Keratinocyte (primary cell): ENCODE data around the gene PDHA1. TPM values are rescaled to one million over a fixed set of nuclear protein-coding genes. Genes with fewer than 3 reads are reported as not detected.

Experiments used
- DNase-seq: peaks from one replicate; pipeline ENCODE4 v3.0.0-alpha.2; 2011; ENCODE audit warnings: low read depth, missing footprints, low spot score
- FAIRE-seq: peaks from 2 replicates; lab custom pipeline; 2011; peaks lifted over from hg19 to GRCh38; lab: Jason Lieb, UNC
- H2AFZ ChIP-seq: 2 replicates; pipeline ENCODE4 v1.6.0; 2012; ENCODE audit warnings: low read length, control low read depth, inconsistent platforms; ENCODE audit not compliant: control insufficient read depth
- H3K27ac ChIP-seq: 2 replicates; pipeline ENCODE4 v1.5.1; 2011; ENCODE audit warnings: low read length; ENCODE audit not compliant: control insufficient read depth, insufficient read depth
- H3K27me3 ChIP-seq: 3 replicates; pipeline ENCODE4 v1.6.0; 2011; ENCODE audit warnings: low read length; ENCODE audit not compliant: control insufficient read depth, insufficient read depth; ENCODE audit errors: extremely low read depth
- H3K36me3 ChIP-seq, 2 experiments: 2 replicates in 1 of 2; 3 replicates in 1 of 2; pipeline ENCODE4 v1.5.1; 2011; ENCODE audit warnings: low read length in 2 of 2, mild to moderate bottlenecking in 1 of 2; ENCODE audit not compliant: control insufficient read depth in 2 of 2, insufficient read depth in 2 of 2; ENCODE audit errors: extremely low read depth in 1 of 2
- H3K4me1 ChIP-seq: 3 replicates; pipeline ENCODE4 v1.5.1; 2011; ENCODE audit warnings: low read length; ENCODE audit not compliant: control insufficient read depth, insufficient read depth; ENCODE audit errors: extremely low read depth
- H3K4me2 ChIP-seq: 3 replicates; pipeline ENCODE4 v1.6.0; 2011; ENCODE audit warnings: low read depth, low read length; ENCODE audit not compliant: control insufficient read depth, insufficient read depth; ENCODE audit errors: extremely low read depth
- H3K4me3 ChIP-seq, 3 experiments: fragments of 200-600 bp in 1 of 3; sonication (generic) in 1 of 3; 2 replicates in 2 of 3; 3 replicates in 1 of 3; pipeline ENCODE4 v1.5.1; 2011 to 2016; ENCODE audit warnings: low read length in 3 of 3, mild to moderate bottlenecking in 3 of 3, control low read depth in 2 of 3, inconsistent platforms in 1 of 3, low read depth in 1 of 3, mixed read lengths in 1 of 3, mixed run types in 1 of 3, moderate library complexity in 1 of 3; ENCODE audit not compliant: control insufficient read depth in 2 of 3, insufficient read depth in 2 of 3; ENCODE audit errors: extremely low read depth in 1 of 3
- H3K79me2 ChIP-seq: 2 replicates; pipeline ENCODE4 v1.6.0; 2012; ENCODE audit warnings: low read length; ENCODE audit not compliant: control insufficient read depth, insufficient read depth
- H3K9ac ChIP-seq: 3 replicates; pipeline ENCODE4 v1.6.0; 2011; ENCODE audit warnings: low read length; ENCODE audit not compliant: control insufficient read depth, insufficient read depth; ENCODE audit errors: extremely low read depth
- H3K9me1 ChIP-seq: 3 replicates; pipeline ENCODE4 v1.6.0; 2011; ENCODE audit warnings: low read length; ENCODE audit not compliant: control insufficient read depth, insufficient read depth; ENCODE audit errors: extremely low read depth
- H3K9me3 ChIP-seq: 2 replicates; pipeline ENCODE4 v1.5.1; 2012; ENCODE audit warnings: low read depth, low read length; ENCODE audit not compliant: control insufficient read depth
- H4K20me1 ChIP-seq: 3 replicates; pipeline ENCODE4 v1.6.0; 2011; ENCODE audit warnings: low read length; ENCODE audit not compliant: control insufficient read depth, insufficient read depth; ENCODE audit errors: extremely low read depth
- CTCF ChIP-seq, 3 experiments: IDR thresholded peaks in 1 of 3; conservative IDR thresholded peaks in 1 of 3; optimal IDR thresholded peaks in 1 of 3; 2 replicates in 2 of 3; 3 replicates in 1 of 3; pipeline versions ENCODE3 to v1.5.1; 2011; ENCODE audit warnings: low read length in 3 of 3, mild to moderate bottlenecking in 3 of 3, moderate library complexity in 2 of 3, control low read depth in 1 of 3, inconsistent platforms in 1 of 3; ENCODE audit not compliant: insufficient read depth in 2 of 3; ENCODE audit errors: extremely low read depth in 1 of 3
- EZH2 ChIP-seq: IDR thresholded peaks from one replicate; pipeline ENCODE4 v1.6.1; 2012; ENCODE audit warnings: inconsistent platforms, mild to moderate bottlenecking, low read length, moderate library complexity
- dilution Hi-C: fragments of 300-500 bp; cut with MboI; formaldehyde crosslinking; loops from one replicate; pipeline ENCODE4 v1.7.0; 2020; ENCODE audit warnings: low sequenced_read_pairs; ENCODE audit not compliant: extremely low pct_ligation_motif_present
- polyA plus RNA-seq, 5 experiments: library from polyadenylated mRNA; depleted of rRNA in 3 of 5; stranded (reverse) in 3 of 5; stranded (forward) in 1 of 5; unstranded in 1 of 5; fragments of >200 nt; gene quantifications; 1 replicate in 1 of 5; 2 replicates in 3 of 5; 3 replicates in 1 of 5; pipeline versions ENCODE4 v1.2.1 to v1.2.3, GENCODE V29; 2011 to 2012; ENCODE audit warnings: missing spikeins in 2 of 5, low read depth in 1 of 5, low replicate concordance in 1 of 5

The PDHA1 gene
- polyA plus RNA-seq, 1 donor (not counting 4 experiments of a cell fraction or from before 2014, with no cell fraction given), result 236 TPM

GRCh38 chrX:19382555-19383145 is 38.9 kb downstream of the PDHA1 start:
- Histone ChIP-seq H3K9me3 (no peaks in the 10 kb centered on the region), H4K20me1 (no peaks in the 10 kb centered on the region), H3K27me3 (no peaks in the 10 kb centered on the region), H3K9ac (no peak overlapping the region), H2AFZ (no peak overlapping the region), H3K36me3 (no peaks in the 10 kb centered on the region), H3K4me3 (no peak overlapping the region), H3K4me2 (no peak overlapping the region), H3K27ac (no peak overlapping the region), H3K4me1 (no peaks in the 10 kb centered on the region), H3K79me2 (no peaks in the 10 kb centered on the region), H3K9me1 (no peaks in the 10 kb centered on the region)
- no peak for DNase-seq
- no peak for FAIRE-seq
- dilution Hi-C loops, result no loop called here
- TF ChIP-seq EZH2 (no peak), CTCF (optimal IDR thresholded peaks at IDR 0.05 in 1 of 3, IDR thresholded peaks at IDR 0.05 in 1 of 3, conservative IDR thresholded peaks at IDR 0.05 in 1 of 3; ENCODE audit: extremely low read depth in 1 of 3, insufficient read depth in 2 of 3, low read length in 3 of 3) (peak; percentile 55 to 81 (median 72))

GRCh38 chrX:19386679-19387078 is 43.0 kb downstream of the PDHA1 start:
- TF ChIP-seq CTCF (optimal IDR thresholded peaks at IDR 0.05 in 1 of 3, IDR thresholded peaks at IDR 0.05 in 1 of 3, conservative IDR thresholded peaks at IDR 0.05 in 1 of 3; ENCODE audit: extremely low read depth in 1 of 3, insufficient read depth in 2 of 3, low read length in 3 of 3), result no peak
- TF ChIP-seq EZH2, result no peak
- dilution Hi-C loops, result no loop called here
- no peaks in the 10 kb centered on the region for H3K79me2 ChIP-seq
- no peaks in the 10 kb centered on the region for H3K27me3 ChIP-seq
- H4K20me1 ChIP-seq, result no peaks in the 10 kb centered on the region
- no peak overlapping the region for H3K27ac ChIP-seq
- DNase-seq, result no peak
- no peak overlapping the region for H2AFZ ChIP-seq
- H3K9me1 ChIP-seq, result no peaks in the 10 kb centered on the region
- no peaks in the 10 kb centered on the region for H3K36me3 ChIP-seq
- H3K4me1 ChIP-seq, result no peaks in the 10 kb centered on the region
- FAIRE-seq, result no peak
- H3K9ac ChIP-seq, result no peak overlapping the region
- no peak overlapping the region for H3K4me2 ChIP-seq
- H3K9me3 ChIP-seq, result no peaks in the 10 kb centered on the region
- H3K4me3 ChIP-seq, result no peak overlapping the region
